ENCODE measurements around the gene NAA80.

NAA80 gene

DNA sequence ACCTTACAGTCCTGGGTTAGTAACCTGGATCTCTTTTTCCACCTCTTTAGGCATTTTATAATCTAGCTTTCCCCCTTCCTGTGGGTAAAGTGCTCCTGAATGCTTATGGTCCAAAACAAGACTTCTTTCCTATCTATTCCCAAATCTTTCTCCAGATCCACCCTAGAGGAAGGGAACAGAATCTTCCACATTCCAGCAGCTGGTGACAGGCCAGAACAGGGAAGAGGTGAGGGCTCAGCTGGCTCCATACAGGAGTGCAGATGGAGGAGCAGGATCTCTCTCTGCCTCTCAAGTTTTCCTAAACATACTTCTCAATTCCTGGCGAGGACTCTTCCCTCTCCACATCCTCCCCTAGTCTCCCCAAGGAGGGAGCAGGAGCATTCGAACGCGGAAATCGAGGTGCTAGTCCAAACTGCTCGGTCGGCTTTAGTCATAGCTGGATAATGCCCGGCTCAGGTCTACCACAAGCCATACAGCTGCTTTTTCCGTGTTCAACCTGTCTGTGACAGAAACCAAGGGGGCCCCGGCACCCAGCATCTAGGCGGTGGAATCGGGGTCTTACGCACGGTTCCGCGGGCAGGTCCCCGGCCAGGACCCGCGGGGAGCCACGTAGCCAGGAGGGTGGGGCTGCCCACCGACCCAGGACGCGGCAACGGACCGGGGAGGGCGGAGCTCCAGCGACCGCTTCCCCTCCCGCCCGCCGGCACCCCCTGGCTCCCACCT is 37.4 kb upstream of the NAA80 start:
- H3K79me2 ChIP-seq (ENCODE audit: insufficient read depth, low read depth): peaks cover 36% of the 10 kb centered on the region
- H3K36me3 ChIP-seq (ENCODE audit: insufficient read depth): no peaks in the 10 kb centered on the region
- no peaks in the 10 kb centered on the region for H4K20me1 ChIP-seq (ENCODE audit: insufficient read depth)

DNA sequence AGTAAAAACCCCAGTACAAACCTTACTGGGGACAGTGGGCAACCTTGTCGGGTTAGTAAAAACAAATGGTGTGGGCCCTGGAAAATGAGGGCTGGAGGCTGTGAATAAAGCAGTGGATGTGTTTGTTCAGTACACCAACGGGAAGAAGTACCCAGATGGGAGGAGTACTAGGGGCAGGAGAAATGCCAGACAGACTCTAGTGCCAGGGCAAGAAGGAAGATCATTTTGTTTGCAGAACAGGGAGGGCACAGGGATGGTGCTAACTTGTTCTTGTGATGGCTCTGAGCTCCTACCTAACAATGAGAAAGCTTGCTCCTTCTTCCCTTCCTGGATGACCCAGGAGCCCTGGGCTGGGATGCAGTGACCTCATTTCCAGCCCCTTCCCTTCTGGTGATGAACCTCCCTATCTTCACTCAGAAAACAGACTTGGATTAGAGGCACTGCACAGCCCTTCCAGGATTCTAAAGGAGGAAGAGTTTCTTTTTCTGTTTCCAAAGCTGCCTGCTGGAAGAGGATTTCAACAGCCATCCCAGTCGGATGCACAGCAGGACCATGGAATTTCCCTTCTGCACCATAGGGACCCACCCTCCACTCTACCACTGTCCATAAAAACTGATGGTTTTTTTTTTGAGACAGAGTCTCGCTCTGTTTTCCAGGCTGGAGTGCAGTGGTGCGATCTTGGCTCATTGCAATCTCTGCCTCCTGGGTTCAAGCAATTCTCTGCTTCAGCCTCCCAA is 35.3 kb upstream of the NAA80 start:
- Histone ChIP-seq H3K4me3 (IDR thresholded peaks at IDR 0.05; ENCODE audit: insufficient read depth, low read depth, low read length) (no peak overlapping the region), H3K27ac (no peak overlapping the region), H3K79me2 (ENCODE audit: insufficient read depth, low read depth) (peaks cover 36% of the 10 kb centered on the region), H3K36me3 (ENCODE audit: insufficient read depth) (no peaks in the 10 kb centered on the region), H3K9ac (no peak overlapping the region), H3K4me1 (ENCODE audit: low read depth, poor library complexity, severe bottlenecking) (no peaks in the 10 kb centered on the region), H2AFZ (ENCODE audit: low read depth) (no peak overlapping the region), H4K20me1 (ENCODE audit: insufficient read depth) (no peaks in the 10 kb centered on the region), H3K27me3 (ENCODE audit: insufficient read depth, low read depth) (no peaks in the 10 kb centered on the region), H3K4me2 (no peak overlapping the region)
- TF ChIP-seq, protein P1, sequence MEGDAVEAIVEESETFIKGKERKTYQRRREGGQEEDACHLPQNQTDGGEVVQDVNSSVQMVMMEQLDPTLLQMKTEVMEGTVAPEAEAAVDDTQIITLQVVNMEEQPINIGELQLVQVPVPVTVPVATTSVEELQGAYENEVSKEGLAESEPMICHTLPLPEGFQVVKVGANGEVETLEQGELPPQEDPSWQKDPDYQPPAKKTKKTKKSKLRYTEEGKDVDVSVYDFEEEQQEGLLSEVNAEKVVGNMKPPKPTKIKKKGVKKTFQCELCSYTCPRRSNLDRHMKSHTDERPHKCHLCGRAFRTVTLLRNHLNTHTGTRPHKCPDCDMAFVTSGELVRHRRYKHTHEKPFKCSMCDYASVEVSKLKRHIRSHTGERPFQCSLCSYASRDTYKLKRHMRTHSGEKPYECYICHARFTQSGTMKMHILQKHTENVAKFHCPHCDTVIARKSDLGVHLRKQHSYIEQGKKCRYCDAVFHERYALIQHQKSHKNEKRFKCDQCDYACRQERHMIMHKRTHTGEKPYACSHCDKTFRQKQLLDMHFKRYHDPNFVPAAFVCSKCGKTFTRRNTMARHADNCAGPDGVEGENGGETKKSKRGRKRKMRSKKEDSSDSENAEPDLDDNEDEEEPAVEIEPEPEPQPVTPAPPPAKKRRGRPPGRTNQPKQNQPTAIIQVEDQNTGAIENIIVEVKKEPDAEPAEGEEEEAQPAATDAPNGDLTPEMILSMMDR (conservative IDR thresholded peaks at IDR 0.05; ENCODE audit: low read depth, low read length): no peak

More for the DNA sequence above, 37.4 kb upstream of the NAA80 start:
- H3K4me2 ChIP-seq: peak overlapping the region; percentile 89
- TF ChIP-seq, protein P1 (conservative IDR thresholded peaks at IDR 0.05; ENCODE audit: low read depth, low read length): no peak
- peak overlapping the region; percentile 41 for H2AFZ ChIP-seq (ENCODE audit: low read depth)
- no peaks in the 10 kb centered on the region for H3K4me1 ChIP-seq (ENCODE audit: low read depth, poor library complexity, severe bottlenecking)
- no peaks in the 10 kb centered on the region for H3K27me3 ChIP-seq (ENCODE audit: insufficient read depth, low read depth)
- peak overlapping the region; percentile 91 for H3K9ac ChIP-seq
- H3K4me3 ChIP-seq (IDR thresholded peaks at IDR 0.05; ENCODE audit: insufficient read depth, low read depth, low read length): peak overlapping the region; percentile 57
- H3K27ac ChIP-seq: peak overlapping the region; percentile 87

- no peaks in the 10 kb centered on the region for H3K36me3 ChIP-seq (ENCODE audit: insufficient read depth)
- no peak overlapping the region for H3K4me2 ChIP-seq
- no peak overlapping the region for H2AFZ ChIP-seq (ENCODE audit: low read depth)
- TF ChIP-seq, protein P1 (conservative IDR thresholded peaks at IDR 0.05; ENCODE audit: low read depth, low read length): no peak
- peaks cover 36% of the 10 kb centered on the region for H3K79me2 ChIP-seq (ENCODE audit: insufficient read depth, low read depth)
- no peaks in the 10 kb centered on the region for H3K27me3 ChIP-seq (ENCODE audit: insufficient read depth, low read depth)
- H3K4me1 ChIP-seq (ENCODE audit: low read depth, poor library complexity, severe bottlenecking): no peaks in the 10 kb centered on the region
- H3K9ac ChIP-seq: no peak overlapping the region
- no peak overlapping the region for H3K4me3 ChIP-seq (IDR thresholded peaks at IDR 0.05; ENCODE audit: insufficient read depth, low read depth, low read length)
- H4K20me1 ChIP-seq (ENCODE audit: insufficient read depth): no peaks in the 10 kb centered on the region
- H3K27ac ChIP-seq: no peak overlapping the region
Observed at GRCh38 chr3:50333744-50334328, 34.6 kb upstream of the NAA80 start.

- Histone ChIP-seq H3K27ac (no peak overlapping the region), H3K4me3 (IDR thresholded peaks at IDR 0.05; ENCODE audit: insufficient read depth, low read depth, low read length) (no peak overlapping the region), H3K36me3 (ENCODE audit: insufficient read depth) (no peaks in the 10 kb centered on the region), H4K20me1 (ENCODE audit: insufficient read depth) (no peaks in the 10 kb centered on the region), H3K27me3 (ENCODE audit: insufficient read depth, low read depth) (no peaks in the 10 kb centered on the region), H3K4me1 (ENCODE audit: low read depth, poor library complexity, severe bottlenecking) (no peaks in the 10 kb centered on the region), H3K9ac (no peak overlapping the region), H3K4me2 (no peak overlapping the region), H3K79me2 (ENCODE audit: insufficient read depth, low read depth) (peaks cover 39% of the 10 kb centered on the region), H2AFZ (ENCODE audit: low read depth) (no peak overlapping the region)
- TF ChIP-seq, protein P1 (conservative IDR thresholded peaks at IDR 0.05; ENCODE audit: low read depth, low read length): no peak
Observed at GRCh38 chr3:50331364-50331907, 32.2 kb upstream of the NAA80 start.

Measured in KMS-11 (cell line).